ENCODE results near the gene MAP2K6. TPM values are rescaled to one million over a fixed set of nuclear protein-coding genes. Genes with fewer than 3 reads are reported as not detected.

Gene MAP2K6
- 11.4 and 13.9 TPM in 2 replicates for total RNA-seq
- 3.9 and 5.9 TPM in 2 replicates for polyA plus RNA-seq
- polyA plus RNA-seq (2011; cell fraction: cytosol; rRNA removed) = 8.3 and 9.3 TPM in 2 replicates
- 6.9 and 7.4 TPM in 2 replicates for polyA plus RNA-seq (2011; cell fraction: nucleus; rRNA removed)
- polyA plus RNA-seq (2012) = 5.1 and 9.4 TPM in 2 replicates
- polyA minus RNA-seq = 16.7 and 19.0 TPM in 2 replicates
- polyA minus RNA-seq (2011; cell fraction: cytosol; rRNA and poly(A)+ RNA removed) = 5.5 TPM
- 10.2 and 16.2 TPM in 2 replicates for polyA minus RNA-seq (2011; cell fraction: nucleus; rRNA and poly(A)+ RNA removed)
- Bru-seq, nascent RNA = percentile 63 among the genes with signal in this experiment
- percentile 63 among the genes with signal in this experiment for BruChase-seq, experiment 1, labeled RNA remaining after a 6-hour chase
- percentile 56 among the genes with signal in this experiment for BruChase-seq, experiment 2, labeled RNA remaining after a 2-hour chase
- long read RNA-seq, full-length matches to known transcripts = 11 of 18 reads
- long read RNA-seq, partial matches to known transcripts = 2 of 18 reads
- long read RNA-seq, other reads (novel, unspliced or antisense) = 5 of 18 reads

GRCh38 chr17:69414408-69415274 is at the start of gene MAP2K6:
MAP2K6 (plus strand) TSS chr17:69414697; CDS start chr17:69414985, 288 bp downstream.
- FAIRE-seq = peak; percentile 76
- dilution Hi-C loops (cut with MboI; ENCODE audit: extremely low pct_ligation_motif_present, low sequenced_read_pairs) = no loop called here
- H4K20me1 ChIP-seq (replicated peaks; ENCODE audit: control insufficient read depth, extremely low read depth, insufficient read depth, low read length) = no peaks in the 10 kb centered on the region
- ChIA-PET CTCF (interaction anchor here (0.8 to 2.3 kb wide), 16 partner anchors 10 to 643 kb away, joined by 3 to 21 read pairs (median 6); partner anchors contain the start of gene ABCA5), POLR2A (interaction anchor here (1.3 to 1.4 kb wide), 3 partner anchors 10 to 20 kb away, joined by 3 to 7 read pairs (median 4); no protein-coding TSS in a partner anchor)
- peak within 1 kb of the TSS; percentile 96 for H2AFZ ChIP-seq (ENCODE audit: low read depth, low read length)
- TF ChIP-seq JUN (IDR thresholded peaks at IDR 0.05; ENCODE audit: borderline replicate concordance, insufficient read depth, insufficient read length, low read depth) (no peak), GATA2 (IDR thresholded peaks at IDR 0.05; ENCODE audit: insufficient read depth, insufficient read length, low read depth, low read length) (no peak), POLR2A (IDR thresholded peaks at IDR 0.05; ENCODE audit: low read depth, low read length) (peak; percentile 50), POLR2AphosphoS5 (IDR thresholded peaks at IDR 0.05; ENCODE audit: insufficient read depth, low read depth, low read length) (peak; percentile 28)
- DNase-seq (ENCODE audit: low read depth, low spot score) = peak; percentile 86
- BruUV-seq (replicated peaks) = no TSS peak
- intact Hi-C loops (cut with micrococcal nuclease) = loop anchor here (1.0 to 10.0 kb wide), 3 partner anchors 9 to 1140 kb away; partner anchors contain the start of gene KCNJ2
- H3K9me1 ChIP-seq (replicated peaks; ENCODE audit: control insufficient read depth, extremely low read depth, insufficient read depth, low read length) = no peaks in the 10 kb centered on the region
- no peaks in the 10 kb centered on the region for H3K9me3 ChIP-seq (replicated peaks; ENCODE audit: control insufficient read depth, insufficient read depth, low read length)
- H3K79me2 ChIP-seq (ENCODE audit: control insufficient read depth, insufficient read depth, low read length) = no peaks in the 10 kb centered on the region
- H3K4me1 ChIP-seq (ENCODE audit: control insufficient read depth, extremely low read depth, insufficient read depth, low read length) = peaks cover 48% of the 10 kb centered on the region
- H3K36me3 ChIP-seq (ENCODE audit: control insufficient read depth in 2 of 2, extremely low read depth in 1 of 2, insufficient read depth in 2 of 2, low read length in 2 of 2) = no peaks in the 10 kb centered on the region
- H3K27ac ChIP-seq (ENCODE audit: insufficient read depth, low read depth, low read length) = peak within 1 kb of the TSS; percentile 35
- H3K27me3 ChIP-seq (ENCODE audit: control insufficient read depth in 2 of 2, insufficient read depth in 2 of 2, low read length in 2 of 2) = no peaks in the 10 kb centered on the region
- H3K4me2 ChIP-seq (ENCODE audit: insufficient read depth, low read length) = peak within 1 kb of the TSS; percentile 85
- peak within 1 kb of the TSS; percentile 42 to 70 (median 48) for H3K4me3 ChIP-seq (replicated peaks in 1 of 3; ENCODE audit: insufficient read depth in 1 of 3, low read depth in 1 of 3, low read length in 3 of 3)
- H3K9ac ChIP-seq (replicated peaks; ENCODE audit: extremely low read depth, insufficient read depth, low read length) = peak within 1 kb of the TSS; percentile 52

Data from endothelial cell of umbilical vein (primary cell).